ENCODE measurements around the gene ADAM10.

DNA sequence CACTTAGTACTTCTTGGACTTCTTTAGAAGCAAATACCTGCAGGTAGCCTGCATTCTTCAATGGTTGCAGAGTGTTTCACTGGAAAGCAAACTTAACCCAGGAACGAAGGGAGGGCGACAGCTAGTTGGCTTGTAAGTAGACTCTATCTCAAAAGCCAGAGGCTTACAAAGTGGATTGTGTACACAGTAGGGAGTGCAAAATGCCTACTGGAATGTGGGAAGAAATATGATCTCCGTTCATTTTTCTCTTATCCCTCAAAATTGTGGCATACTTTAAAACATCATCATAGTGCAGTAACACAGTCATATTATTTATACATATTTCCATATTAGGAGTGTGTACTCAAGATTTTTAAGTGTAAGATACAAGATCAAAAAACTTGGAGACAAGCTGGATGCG lies 162.0 kb downstream of the ADAM10 start:
- TF ChIP-seq, protein P1, sequence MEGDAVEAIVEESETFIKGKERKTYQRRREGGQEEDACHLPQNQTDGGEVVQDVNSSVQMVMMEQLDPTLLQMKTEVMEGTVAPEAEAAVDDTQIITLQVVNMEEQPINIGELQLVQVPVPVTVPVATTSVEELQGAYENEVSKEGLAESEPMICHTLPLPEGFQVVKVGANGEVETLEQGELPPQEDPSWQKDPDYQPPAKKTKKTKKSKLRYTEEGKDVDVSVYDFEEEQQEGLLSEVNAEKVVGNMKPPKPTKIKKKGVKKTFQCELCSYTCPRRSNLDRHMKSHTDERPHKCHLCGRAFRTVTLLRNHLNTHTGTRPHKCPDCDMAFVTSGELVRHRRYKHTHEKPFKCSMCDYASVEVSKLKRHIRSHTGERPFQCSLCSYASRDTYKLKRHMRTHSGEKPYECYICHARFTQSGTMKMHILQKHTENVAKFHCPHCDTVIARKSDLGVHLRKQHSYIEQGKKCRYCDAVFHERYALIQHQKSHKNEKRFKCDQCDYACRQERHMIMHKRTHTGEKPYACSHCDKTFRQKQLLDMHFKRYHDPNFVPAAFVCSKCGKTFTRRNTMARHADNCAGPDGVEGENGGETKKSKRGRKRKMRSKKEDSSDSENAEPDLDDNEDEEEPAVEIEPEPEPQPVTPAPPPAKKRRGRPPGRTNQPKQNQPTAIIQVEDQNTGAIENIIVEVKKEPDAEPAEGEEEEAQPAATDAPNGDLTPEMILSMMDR (IDR thresholded peaks at IDR 0.05), result no peak
- TF ChIP-seq POLR2AphosphoS5 (IDR thresholded peaks at IDR 0.05), result no peak
- TF ChIP-seq EP300 (IDR thresholded peaks at IDR 0.05), result no peak
- TF ChIP-seq POLR2A (IDR thresholded peaks at IDR 0.05), result no peak
